ENCODE data around the gene ANKS1A. TPM values are rescaled to one million over a fixed set of nuclear protein-coding genes. Genes with fewer than 3 reads are reported as not detected.

The ANKS1A gene
- total RNA-seq, 2 donors from 2014 or later, result 34.9 to 36.4 TPM

DNA sequence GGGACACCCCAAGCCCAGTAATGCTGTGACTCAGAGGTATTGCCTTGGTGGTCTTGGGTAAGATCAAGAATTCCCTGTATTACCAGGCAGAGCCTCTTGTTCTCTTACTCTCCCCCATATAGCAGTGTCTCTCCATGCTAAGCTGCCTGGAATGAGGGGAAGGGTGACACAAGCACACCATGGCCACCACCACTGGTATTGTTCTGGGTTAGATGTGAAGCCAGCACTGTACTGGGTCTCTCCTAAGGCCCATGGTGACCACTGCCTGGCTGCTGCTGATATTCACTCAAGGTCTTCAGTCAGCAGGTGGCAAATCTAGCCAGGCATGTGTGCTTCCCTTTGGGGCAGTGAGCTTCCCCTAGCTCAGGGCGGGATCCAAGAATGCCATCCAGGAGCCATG is 37.7 kb upstream of the ANKS1A start:
- H3K4me3 Mint-ChIP-seq, result no peak overlapping the region
- Histone ChIP-seq H3K4me1 (ENCODE audit: control insufficient read depth, insufficient read depth, low read length) (no peaks in the 10 kb centered on the region), H3K27me3 (ENCODE audit: control insufficient read depth, insufficient read depth, low read length, poor library complexity, severe bottlenecking) (no peaks in the 10 kb centered on the region), H3K4me3 (ENCODE audit: low read length) (no peak overlapping the region), H3K36me3 (ENCODE audit: control insufficient read depth, insufficient read depth, low read length) (peaks cover 8% of the 10 kb centered on the region), H3K9ac (ENCODE audit: extremely low read depth, low read length, poor library complexity, severe bottlenecking) (no peak overlapping the region), H3K9me3 (ENCODE audit: control insufficient read depth, low read length) (no peaks in the 10 kb centered on the region), H3K27ac (ENCODE audit: low read depth, low read length) (no peak overlapping the region)
- H3K27ac Mint-ChIP-seq, result no peak overlapping the region
- H3K27me3 Mint-ChIP-seq (ENCODE audit: insufficient read depth), result no peaks in the 10 kb centered on the region
- TF ChIP-seq, protein P1, sequence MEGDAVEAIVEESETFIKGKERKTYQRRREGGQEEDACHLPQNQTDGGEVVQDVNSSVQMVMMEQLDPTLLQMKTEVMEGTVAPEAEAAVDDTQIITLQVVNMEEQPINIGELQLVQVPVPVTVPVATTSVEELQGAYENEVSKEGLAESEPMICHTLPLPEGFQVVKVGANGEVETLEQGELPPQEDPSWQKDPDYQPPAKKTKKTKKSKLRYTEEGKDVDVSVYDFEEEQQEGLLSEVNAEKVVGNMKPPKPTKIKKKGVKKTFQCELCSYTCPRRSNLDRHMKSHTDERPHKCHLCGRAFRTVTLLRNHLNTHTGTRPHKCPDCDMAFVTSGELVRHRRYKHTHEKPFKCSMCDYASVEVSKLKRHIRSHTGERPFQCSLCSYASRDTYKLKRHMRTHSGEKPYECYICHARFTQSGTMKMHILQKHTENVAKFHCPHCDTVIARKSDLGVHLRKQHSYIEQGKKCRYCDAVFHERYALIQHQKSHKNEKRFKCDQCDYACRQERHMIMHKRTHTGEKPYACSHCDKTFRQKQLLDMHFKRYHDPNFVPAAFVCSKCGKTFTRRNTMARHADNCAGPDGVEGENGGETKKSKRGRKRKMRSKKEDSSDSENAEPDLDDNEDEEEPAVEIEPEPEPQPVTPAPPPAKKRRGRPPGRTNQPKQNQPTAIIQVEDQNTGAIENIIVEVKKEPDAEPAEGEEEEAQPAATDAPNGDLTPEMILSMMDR (conservative IDR thresholded peaks at IDR 0.05), result no peak
- no peaks in the 10 kb centered on the region for H3K9me3 Mint-ChIP-seq
- WGBS, 2 experiments (ENCODE audit: insufficient coverage in 1 of 2, insufficient read length in 1 of 2), result 100% methylated on average over 1 of the region's 1 CpG
- peaks cover 35% of the 10 kb centered on the region for H3K36me3 Mint-ChIP-seq (ENCODE audit: low read depth)
- no peaks in the 10 kb centered on the region for H3K4me1 Mint-ChIP-seq
- no peak for DNase-seq

DNA sequence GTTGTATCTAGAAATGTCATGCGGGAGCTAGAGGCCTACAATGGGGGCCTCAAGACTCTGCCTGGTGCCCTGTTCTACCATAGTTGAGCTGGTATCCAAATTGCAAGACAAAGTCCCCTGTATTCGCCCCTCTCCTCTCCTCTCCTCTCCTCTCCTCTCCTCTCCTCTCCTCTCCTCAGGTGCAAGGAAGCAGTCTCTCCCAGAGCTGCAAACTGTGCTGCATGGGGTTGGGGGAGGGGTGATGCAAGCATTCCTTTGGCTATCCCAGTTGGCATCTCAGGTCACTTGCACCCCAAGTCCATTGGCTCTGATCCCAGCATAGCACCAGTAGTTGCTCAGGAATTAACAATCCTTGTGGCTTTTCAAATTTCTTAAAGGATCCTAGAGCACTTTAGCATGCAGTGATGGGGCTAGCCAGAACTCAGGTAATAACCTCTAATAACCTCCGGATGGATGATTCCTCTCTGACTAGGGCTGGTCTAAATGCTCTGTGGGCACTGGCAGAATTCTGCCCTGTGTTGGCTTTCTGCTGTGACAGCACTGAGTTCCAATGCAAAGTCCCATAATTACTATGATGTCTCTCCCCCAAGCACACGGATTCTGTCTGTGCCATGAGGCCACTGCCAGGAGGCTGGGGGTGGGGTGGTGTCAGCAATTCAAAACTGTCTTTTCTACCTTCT is 36.5 kb upstream of the ANKS1A start:
- peak overlapping the region; percentile 44 for H3K27ac Mint-ChIP-seq

DNA sequence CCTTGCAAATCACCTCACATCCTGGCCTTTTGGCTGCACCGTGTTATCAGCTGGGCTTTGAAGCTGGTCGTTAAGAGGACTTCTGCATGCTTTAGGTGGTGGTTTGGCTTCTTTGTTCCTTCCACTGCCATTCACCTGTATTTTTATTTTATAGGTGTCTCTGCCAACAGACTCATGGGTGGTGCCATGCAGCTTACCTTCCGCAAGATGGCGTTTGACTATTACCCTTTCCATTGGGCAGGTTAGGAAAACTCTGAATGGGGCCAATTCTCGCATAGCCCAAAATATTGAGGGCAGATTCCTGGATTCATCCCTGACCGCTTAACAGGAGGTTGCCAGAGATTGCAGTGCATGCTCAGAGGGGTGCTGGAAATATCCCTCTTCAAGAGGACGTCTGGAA is 33.6 kb upstream of the ANKS1A start:
- DNase-seq, result peak; percentile 69
- TF ChIP-seq, protein P1 (conservative IDR thresholded peaks at IDR 0.05), result peak; percentile 71
- no peak overlapping the region for H3K4me3 Mint-ChIP-seq
- WGBS, 2 experiments (ENCODE audit: insufficient coverage in 1 of 2, insufficient read length in 1 of 2), result 88 to 93% methylated on average over 5 to 7 of the region's 7 CpGs
- no peaks in the 10 kb centered on the region for H3K9me3 ChIP-seq (ENCODE audit: control insufficient read depth, low read length)
- H3K36me3 Mint-ChIP-seq (ENCODE audit: low read depth), result peaks cover 59% of the 10 kb centered on the region
- no peaks in the 10 kb centered on the region for H3K27me3 ChIP-seq (ENCODE audit: control insufficient read depth, insufficient read depth, low read length, poor library complexity, severe bottlenecking)
- H3K9ac ChIP-seq (ENCODE audit: extremely low read depth, low read length, poor library complexity, severe bottlenecking), result no peak overlapping the region
- no peaks in the 10 kb centered on the region for H3K4me1 Mint-ChIP-seq
- no peak overlapping the region for H3K27ac ChIP-seq (ENCODE audit: low read depth, low read length)
- no peak overlapping the region for H3K4me3 ChIP-seq (ENCODE audit: low read length)
- no peaks in the 10 kb centered on the region for H3K4me1 ChIP-seq (ENCODE audit: control insufficient read depth, insufficient read depth, low read length)
- H3K9me3 Mint-ChIP-seq, result no peaks in the 10 kb centered on the region
- no peak overlapping the region for H3K27ac Mint-ChIP-seq
- H3K27me3 Mint-ChIP-seq (ENCODE audit: insufficient read depth), result no peaks in the 10 kb centered on the region
- H3K36me3 ChIP-seq (ENCODE audit: control insufficient read depth, insufficient read depth, low read length), result peaks cover 42% of the 10 kb centered on the region

More for the DNA sequence above, 36.5 kb upstream of the ANKS1A start:
- Mint-ChIP-seq H3K9me3 (no peaks in the 10 kb centered on the region), H3K4me3 (no peak overlapping the region), H3K27me3 (ENCODE audit: insufficient read depth) (no peaks in the 10 kb centered on the region), H3K4me1 (no peaks in the 10 kb centered on the region), H3K36me3 (ENCODE audit: low read depth) (peaks cover 42% of the 10 kb centered on the region)
- Histone ChIP-seq H3K36me3 (ENCODE audit: control insufficient read depth, insufficient read depth, low read length) (peaks cover 20% of the 10 kb centered on the region), H3K9ac (ENCODE audit: extremely low read depth, low read length, poor library complexity, severe bottlenecking) (no peak overlapping the region), H3K4me3 (ENCODE audit: low read length) (no peak overlapping the region), H3K9me3 (ENCODE audit: control insufficient read depth, low read length) (no peaks in the 10 kb centered on the region), H3K4me1 (ENCODE audit: control insufficient read depth, insufficient read depth, low read length) (no peaks in the 10 kb centered on the region), H3K27me3 (ENCODE audit: control insufficient read depth, insufficient read depth, low read length, poor library complexity, severe bottlenecking) (no peaks in the 10 kb centered on the region), H3K27ac (ENCODE audit: low read depth, low read length) (no peak overlapping the region)
- no peak for DNase-seq
- TF ChIP-seq, protein P1 (conservative IDR thresholded peaks at IDR 0.05), result no peak
- WGBS, 2 experiments (ENCODE audit: insufficient coverage in 1 of 2, insufficient read length in 1 of 2), result 91 to 93% methylated on average over 2 to 3 of the region's 4 CpGs

Measured in endodermal cell (in vitro differentiated cells).